Trophoblast cell (in vitro differentiated cells and primary cell): ENCODE results near the gene SCART1.
"Not testable (repeated sequence)": the region's sequence is repeated elsewhere in the genome, so short reads cannot be mapped to it uniquely, and the experiment has no call there.

Experiments used
- DNase-seq, 2 donors: peaks; one replicate each; pipeline ENCODE4 v3.0.0-alpha.2; 2016
- H2AFZ ChIP-seq: 2 replicates; pipeline ENCODE4 v1.6.1; 2013; ENCODE audit warnings: low read length, moderate library complexity, mild to moderate bottlenecking; ENCODE audit not compliant: insufficient read depth, poor library complexity
- H2AK5ac ChIP-seq: 2 replicates; pipeline ENCODE4 v1.6.1; 2013; ENCODE audit warnings: mild to moderate bottlenecking, low read length
- H2BK120ac ChIP-seq: 2 replicates; pipeline ENCODE4 v1.6.1; 2013; ENCODE audit warnings: low read length, mild to moderate bottlenecking, moderate library complexity; ENCODE audit not compliant: insufficient read depth, poor library complexity
- H2BK12ac ChIP-seq: 2 replicates; pipeline ENCODE4 v1.6.1; 2013; ENCODE audit warnings: mild to moderate bottlenecking, low read length, moderate library complexity
- H2BK5ac ChIP-seq: 2 replicates; pipeline ENCODE4 v1.6.1; 2013; ENCODE audit warnings: low read length, low read depth, moderate library complexity, mild to moderate bottlenecking; ENCODE audit not compliant: poor library complexity
- H3K14ac ChIP-seq: 2 replicates; pipeline ENCODE4 v1.6.1; 2013; ENCODE audit warnings: mild to moderate bottlenecking, low read length
- H3K18ac ChIP-seq: 2 replicates; pipeline ENCODE4 v1.6.1; 2013; ENCODE audit warnings: mild to moderate bottlenecking, low read length
- H3K23ac ChIP-seq: 2 replicates; pipeline ENCODE4 v1.6.1; 2013; ENCODE audit warnings: low read length
- H3K27ac ChIP-seq: 2 replicates; pipeline ENCODE4 v1.5.1; 2013; ENCODE audit warnings: low read depth, mild to moderate bottlenecking, inconsistent platforms, low read length, moderate library complexity
- H3K27me3 ChIP-seq: 2 replicates; pipeline ENCODE4 v1.6.1; 2013; ENCODE audit warnings: inconsistent platforms, mild to moderate bottlenecking, low read length, moderate library complexity; ENCODE audit not compliant: insufficient read depth
- H3K36me3 ChIP-seq, 2 experiments: 1 replicate in 1 of 2; 2 replicates in 1 of 2; pipeline ENCODE4 v1.6.1; 2013; ENCODE audit warnings: low read length in 2 of 2, mild to moderate bottlenecking in 2 of 2, moderate library complexity in 1 of 2; ENCODE audit not compliant: insufficient read depth in 2 of 2, control insufficient read depth in 1 of 2
- H3K4ac ChIP-seq: 2 replicates; pipeline ENCODE4 v1.6.1; 2013; ENCODE audit warnings: low read depth, mild to moderate bottlenecking, low read length, moderate library complexity
- H3K4me1 ChIP-seq, 2 experiments: 1 replicate in 1 of 2; 2 replicates in 1 of 2; pipeline ENCODE4 v1.6.1; 2013; ENCODE audit warnings: low read length in 2 of 2, mild to moderate bottlenecking in 2 of 2, moderate library complexity in 1 of 2; ENCODE audit not compliant: insufficient read depth in 2 of 2, control insufficient read depth in 1 of 2
- H3K4me2 ChIP-seq: 2 replicates; pipeline ENCODE4 v1.6.1; 2013; ENCODE audit warnings: inconsistent platforms, mild to moderate bottlenecking, low read length, moderate library complexity
- H3K4me3 ChIP-seq: 2 replicates; pipeline ENCODE4 v1.5.1; 2013; ENCODE audit warnings: mild to moderate bottlenecking, low read depth, low read length, inconsistent platforms
- H3K79me1 ChIP-seq: one replicate; pipeline ENCODE4 v1.6.1; 2013; ENCODE audit warnings: low read length
- H3K79me2 ChIP-seq: 2 replicates; pipeline ENCODE4 v1.6.1; 2013; ENCODE audit warnings: low read length, mild to moderate bottlenecking; ENCODE audit not compliant: control insufficient read depth, insufficient read depth, poor library complexity
- H3K9ac ChIP-seq: 2 replicates; pipeline ENCODE4 v1.6.1; 2013; ENCODE audit warnings: mild to moderate bottlenecking, low read length
- H3K9me3 ChIP-seq: 2 replicates; pipeline ENCODE4 v1.6.1; 2013; ENCODE audit warnings: low read depth, mild to moderate bottlenecking, control low read depth, inconsistent platforms, low read length; ENCODE audit not compliant: insufficient read depth
- H4K12ac ChIP-seq: 2 replicates; pipeline ENCODE4 v1.6.1; 2013; ENCODE audit warnings: low read depth, mild to moderate bottlenecking, low read length, moderate library complexity
- H4K8ac ChIP-seq: 2 replicates; pipeline ENCODE4 v1.6.1; 2013; ENCODE audit warnings: low read depth, mild to moderate bottlenecking, low read length, moderate library complexity
- H4K91ac ChIP-seq: one replicate; pipeline ENCODE4 v1.6.1; 2013; ENCODE audit warnings: low read depth, mild to moderate bottlenecking, low read length, moderate library complexity
- WGBS: extraction: QIAGEN DNeasy Blood & Tissue Kit; methylation state at CpG from one replicate; pipeline ENCODE4 v1.1.7; 2013; ENCODE audit warnings: missing lambda C conversion rate; ENCODE audit not compliant: insufficient read length, insufficient coverage; ENCODE audit errors: extremely low coverage; 5-methylcytosine and 5-hydroxymethylcytosine counted together

The SCART1 gene

DNA sequence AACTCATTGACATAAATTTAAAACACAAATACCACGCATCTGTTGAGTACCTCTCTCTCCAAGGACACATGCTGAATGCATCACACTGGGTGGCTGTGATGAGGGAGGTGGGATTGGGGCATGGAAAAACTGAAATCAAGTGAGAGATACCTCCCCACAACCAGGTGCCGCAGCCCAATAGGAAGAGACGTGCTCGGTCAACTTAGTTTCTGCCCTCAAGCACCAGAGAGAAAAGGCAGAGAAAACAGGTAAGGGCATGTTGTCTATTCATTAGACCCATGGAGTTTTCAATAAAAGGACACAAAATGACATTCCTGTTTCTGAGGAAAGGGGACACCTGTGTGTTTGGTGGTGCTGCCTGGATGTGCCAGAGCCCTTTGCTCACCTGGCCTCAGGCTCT lies 24.2 kb upstream of the SCART1 start:
- not testable (repeated sequence) for H3K27me3 ChIP-seq, H3K27ac ChIP-seq, H2AFZ ChIP-seq, DNase-seq, H3K79me1 ChIP-seq, H3K4me1 ChIP-seq, H4K8ac ChIP-seq, H3K36me3 ChIP-seq, H3K9me3 ChIP-seq, H2BK5ac ChIP-seq, H2BK120ac ChIP-seq, H3K79me2 ChIP-seq, H3K4me2 ChIP-seq, H3K23ac ChIP-seq, H4K12ac ChIP-seq, H2AK5ac ChIP-seq, H3K14ac ChIP-seq, H3K4ac ChIP-seq, H3K18ac ChIP-seq, H3K4me3 ChIP-seq, H2BK12ac ChIP-seq, H4K91ac ChIP-seq, H3K9ac ChIP-seq
- WGBS, result no CpG with 5 or more reads among the region's 4 CpGs

DNA sequence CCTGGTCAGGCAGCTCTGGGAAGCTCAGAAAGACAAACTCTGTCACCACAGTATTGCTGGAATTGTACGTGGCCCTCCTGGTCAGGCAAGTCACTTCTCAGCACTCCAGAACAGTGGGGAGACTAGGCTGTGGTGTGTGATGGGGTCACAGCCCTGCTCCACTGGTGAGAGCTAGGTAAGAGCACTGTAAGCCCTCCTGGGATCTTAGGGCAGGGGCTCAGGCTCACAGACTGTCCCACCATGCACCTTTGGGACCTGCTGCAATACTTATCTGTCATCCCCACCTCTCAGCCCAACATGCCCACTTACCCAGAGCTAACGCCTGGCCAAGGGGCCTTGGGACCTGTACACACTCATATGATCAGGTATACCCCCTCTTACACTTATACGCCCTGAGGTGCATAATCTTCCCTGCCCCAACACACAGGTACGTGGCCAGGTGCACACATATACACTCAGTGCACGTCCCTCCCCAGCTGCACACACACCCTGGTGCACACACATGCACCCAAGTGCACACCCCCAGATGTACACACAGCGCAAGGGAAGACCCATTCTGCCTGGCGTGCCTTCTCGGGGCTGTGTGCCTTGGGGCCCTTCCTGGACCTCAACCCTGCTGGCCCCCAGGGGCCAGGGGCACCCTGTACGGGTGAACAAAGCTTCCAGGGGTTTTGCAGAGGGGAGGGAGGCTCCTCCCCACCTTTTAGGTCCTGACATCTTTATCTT lies 21.7 kb upstream of the SCART1 start:
- H2BK120ac ChIP-seq, H3K4ac ChIP-seq, H3K9ac ChIP-seq, H3K27me3 ChIP-seq, DNase-seq, H2BK12ac ChIP-seq, H3K4me1 ChIP-seq, H3K79me2 ChIP-seq, H2AFZ ChIP-seq, H3K36me3 ChIP-seq, H4K8ac ChIP-seq, H4K12ac ChIP-seq, H3K4me3 ChIP-seq, H3K79me1 ChIP-seq, H2AK5ac ChIP-seq, H3K27ac ChIP-seq, H3K18ac ChIP-seq, H4K91ac ChIP-seq, H2BK5ac ChIP-seq, H3K4me2 ChIP-seq, H3K9me3 ChIP-seq, H3K23ac ChIP-seq, H3K14ac ChIP-seq: not testable (repeated sequence)
- WGBS, result no CpG with 5 or more reads among the region's 9 CpGs

DNA sequence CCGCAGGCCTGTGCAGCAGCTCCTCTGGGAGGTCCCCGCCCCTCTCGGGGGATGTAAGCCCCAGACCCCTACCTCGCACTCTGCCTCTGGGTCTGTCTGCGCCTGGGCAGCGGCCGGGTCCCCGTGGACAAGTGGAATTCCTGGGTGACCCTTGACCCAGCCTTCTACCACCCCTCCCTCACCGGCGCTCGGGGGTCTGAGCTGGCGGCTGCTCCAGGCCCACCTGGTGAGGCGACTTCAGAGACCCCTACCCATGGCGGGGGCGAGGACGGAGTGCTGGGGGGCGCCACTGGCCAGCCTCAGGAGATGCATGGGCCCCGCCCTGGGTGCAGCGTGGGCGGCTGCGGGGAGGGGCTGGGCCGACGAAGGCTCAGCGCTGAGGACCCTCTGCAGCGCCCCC lies 21.0 kb upstream of the SCART1 start:
- H4K12ac ChIP-seq, H4K91ac ChIP-seq, H2BK12ac ChIP-seq, H3K4me2 ChIP-seq, H3K27ac ChIP-seq, DNase-seq, H3K9ac ChIP-seq, H3K27me3 ChIP-seq, H3K79me2 ChIP-seq, H3K23ac ChIP-seq, H3K14ac ChIP-seq, H3K18ac ChIP-seq, H3K79me1 ChIP-seq, H4K8ac ChIP-seq, H2BK120ac ChIP-seq, H3K36me3 ChIP-seq, H3K4ac ChIP-seq, H2BK5ac ChIP-seq, H3K4me1 ChIP-seq, H3K9me3 ChIP-seq, H3K4me3 ChIP-seq, H2AFZ ChIP-seq, H2AK5ac ChIP-seq: not testable (repeated sequence)
- WGBS, result no CpG with 5 or more reads among the region's 25 CpGs

DNA sequence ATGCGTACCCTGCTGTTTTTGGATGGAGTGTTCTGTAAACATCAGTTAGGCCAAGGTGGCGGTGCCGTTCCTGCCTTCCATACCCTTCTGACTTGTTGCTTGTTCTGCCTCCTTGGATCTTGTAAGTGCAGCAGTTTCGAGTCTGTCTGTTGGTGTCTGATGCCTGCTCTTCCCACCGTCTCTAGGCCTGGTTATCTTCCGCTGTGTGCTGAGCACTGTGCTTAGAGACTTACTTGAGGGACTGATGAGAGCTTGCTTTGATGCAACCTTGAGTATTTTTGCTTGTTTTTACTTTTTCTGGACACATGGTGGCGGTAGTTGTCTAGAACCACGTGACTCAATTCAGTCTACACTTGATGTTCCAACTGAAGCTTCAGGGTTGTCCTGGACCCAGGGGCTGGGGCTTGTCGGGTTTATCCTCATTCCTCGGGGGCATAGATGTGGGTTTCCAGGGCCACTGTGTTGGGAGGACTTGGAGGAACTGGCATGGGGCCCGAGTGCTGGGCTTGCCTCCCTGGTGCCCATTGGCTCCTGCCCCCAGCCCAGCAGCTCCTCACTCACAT lies 15.0 kb upstream of the SCART1 start:
- Histone ChIP-seq H4K91ac (no peak overlapping the region), H3K36me3 (no peaks in the 10 kb centered on the region), H2BK120ac (no peak overlapping the region), H3K9ac (no peak overlapping the region), H2AFZ (no peak overlapping the region), H3K4me3 (no peak overlapping the region), H3K27ac (no peak overlapping the region), H3K79me1 (no peaks in the 10 kb centered on the region), H2BK5ac (no peak overlapping the region), H4K12ac (no peak overlapping the region), H3K23ac (no peak overlapping the region), H3K27me3 (no peaks in the 10 kb centered on the region), H3K4ac (no peak overlapping the region), H3K79me2 (no peaks in the 10 kb centered on the region), H3K18ac (no peak overlapping the region), H3K9me3 (peaks cover 47% of the 10 kb centered on the region), H2BK12ac (no peak overlapping the region), H4K8ac (no peak overlapping the region), H2AK5ac (no peak overlapping the region), H3K4me2 (no peak overlapping the region), H3K14ac (no peak overlapping the region), H3K4me1 (no peaks in the 10 kb centered on the region)
- no CpG with 5 or more reads among the region's 11 CpGs for WGBS
- DNase-seq, result peak in 1 of 2 donors; percentile 11
